Activated CD8-positive, alpha-beta memory T cell treated with anti-CD3 and anti-CD28 coated beads for 1 hour (primary cell): ENCODE measurements around the gene CYP4F22.
"Not testable (repeated sequence)": the region's sequence is repeated elsewhere in the genome, so short reads cannot be mapped to it uniquely, and the experiment has no call there.

Source experiments
- DNase-seq, 2 donors: peaks; one replicate each; pipeline ENCODE4 v3.0.0-alpha.2; 2020; ENCODE audit warnings: low read depth in 1 of 2; ENCODE audit errors: extremely low read depth in 1 of 2

The CYP4F22 gene

GRCh38 chr19:15533522-15533830, 25.2 kb downstream of the CYP4F22 start:
- not testable (repeated sequence) for DNase-seq

- no peak for DNase-seq
Observed at GRCh38 chr19:15534957-15535864, 26.9 kb downstream of the CYP4F22 start.

- no peak for DNase-seq
Observed at GRCh38 chr19:15536350-15536749, 28.0 kb downstream of the CYP4F22 start.

DNA sequence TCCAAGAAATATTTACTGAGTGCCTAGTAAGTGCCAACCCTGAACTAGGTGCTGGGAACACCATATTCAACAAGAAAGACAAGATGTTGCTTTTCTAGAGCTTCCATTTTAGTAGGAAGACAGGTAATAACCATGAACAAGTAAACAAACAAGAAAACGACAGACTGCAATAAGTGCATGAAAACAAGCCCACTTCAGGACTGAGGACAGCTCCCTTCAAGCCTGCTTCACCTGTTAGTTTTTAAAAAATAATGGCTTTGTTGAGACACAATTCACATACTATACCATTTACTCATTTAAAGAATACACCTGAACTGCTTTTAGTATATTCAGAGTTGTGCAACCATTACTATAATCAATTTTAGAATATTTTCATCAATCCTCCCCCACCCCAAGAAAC, 30.4 kb downstream of the CYP4F22 start:
- no peak for DNase-seq

- DNase-seq = no peak
Observed at GRCh38 chr19:15539638-15540037, 31.3 kb downstream of the CYP4F22 start.

DNA sequence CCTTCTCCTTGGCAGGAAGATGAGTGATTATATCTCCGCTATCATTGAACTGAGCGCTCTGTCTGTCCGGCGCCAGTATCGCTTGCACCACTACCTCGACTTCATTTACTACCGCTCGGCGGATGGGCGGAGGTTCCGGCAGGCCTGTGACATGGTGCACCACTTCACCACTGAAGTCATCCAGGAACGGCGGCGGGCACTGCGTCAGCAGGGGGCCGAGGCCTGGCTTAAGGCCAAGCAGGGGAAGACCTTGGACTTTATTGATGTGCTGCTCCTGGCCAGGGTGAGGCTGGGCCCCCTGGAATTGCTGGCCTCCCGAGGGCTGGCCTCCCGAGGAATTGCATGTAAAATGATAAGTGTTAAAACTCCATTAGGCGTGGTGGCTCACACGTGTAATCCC, 32.1 kb downstream of the CYP4F22 start:
- no peak for DNase-seq

DNA sequence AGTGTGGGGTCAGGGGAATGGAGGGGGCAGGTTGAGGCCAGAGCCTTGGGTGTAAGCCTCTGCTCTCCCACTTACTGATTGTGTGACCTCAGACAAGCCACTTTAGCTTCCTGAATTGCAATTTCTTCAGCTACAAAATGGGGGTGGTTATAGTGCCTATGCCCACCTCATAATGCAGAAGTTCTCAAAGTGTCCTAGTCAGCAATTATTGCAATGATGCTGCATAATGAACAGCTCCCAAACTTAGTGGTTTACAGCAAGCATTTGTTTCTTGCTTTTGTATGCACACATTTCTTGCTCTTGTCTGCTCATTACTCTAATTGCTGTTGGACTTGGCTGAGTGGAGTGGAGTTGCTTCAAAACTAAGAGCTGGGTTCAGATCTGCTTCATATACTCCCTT, 36.0 kb downstream of the CYP4F22 start:
- DNase-seq = no peak

- DNase-seq = no peak
Observed at GRCh38 chr19:15544970-15545369, 36.6 kb downstream of the CYP4F22 start.

GRCh38 chr19:15548648-15549047, 40.3 kb downstream of the CYP4F22 start:
- DNase-seq = no peak

DNA sequence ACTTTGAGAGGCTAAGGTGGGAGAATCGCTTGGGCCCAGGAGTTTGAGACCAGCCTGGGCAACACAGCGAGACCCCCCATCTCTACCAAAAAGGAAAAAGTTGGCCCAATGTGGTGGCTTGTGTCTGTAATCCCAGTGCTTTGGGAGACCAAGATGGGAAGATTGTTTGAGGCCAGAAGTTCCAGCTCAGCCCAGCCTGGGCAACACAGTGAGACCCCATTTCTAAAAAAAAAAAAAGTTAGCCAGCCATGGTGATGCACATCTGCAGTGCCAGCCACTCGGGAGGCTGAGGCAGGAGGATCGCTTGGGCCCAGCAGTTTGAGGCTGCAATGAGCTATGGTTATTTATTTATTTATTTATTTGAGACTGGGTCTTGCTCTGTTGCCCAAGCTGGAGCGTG, 41.3 kb downstream of the CYP4F22 start:
- no peak for DNase-seq

GRCh38 chr19:15550273-15550672, 41.9 kb downstream of the CYP4F22 start:
- DNase-seq = no peak

GRCh38 chr19:15550929-15551292, 42.6 kb downstream of the CYP4F22 start:
- DNase-seq = no peak

DNA sequence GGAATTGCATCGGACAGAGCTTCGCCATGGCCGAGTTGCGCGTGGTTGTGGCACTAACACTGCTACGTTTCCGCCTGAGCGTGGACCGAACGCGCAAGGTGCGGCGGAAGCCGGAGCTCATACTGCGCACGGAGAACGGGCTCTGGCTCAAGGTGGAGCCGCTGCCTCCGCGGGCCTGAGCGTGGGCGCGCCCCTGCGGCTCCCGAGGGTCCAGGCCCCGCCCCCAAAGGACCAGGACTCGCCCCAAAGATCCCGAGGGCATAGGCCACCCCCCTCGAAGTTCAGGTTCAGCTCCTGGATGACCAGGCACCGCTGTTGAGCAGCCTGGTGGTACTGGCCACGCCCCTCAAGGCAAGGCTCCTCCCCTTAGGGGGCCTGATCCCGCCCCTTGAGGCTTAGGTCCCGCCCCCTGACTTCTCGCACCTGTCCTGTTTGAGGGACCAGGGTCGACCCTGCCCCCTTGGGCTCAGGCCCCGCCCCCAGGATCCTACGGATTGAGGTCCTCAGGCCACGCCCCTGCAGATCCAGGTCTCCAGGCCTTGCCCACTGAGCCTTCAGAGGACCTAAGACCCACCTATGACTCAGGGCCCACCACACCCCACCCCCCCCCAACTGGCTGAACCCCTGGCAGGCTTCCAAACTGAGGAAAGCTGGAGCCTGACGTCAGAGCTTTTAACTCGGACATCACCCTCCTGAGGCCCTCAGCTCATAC, 43.1 kb downstream of the CYP4F22 start:
- peak in 1 of 2 donors; percentile 60 for DNase-seq

- no peak for DNase-seq
Observed at GRCh38 chr19:15555021-15555420, 46.7 kb downstream of the CYP4F22 start.

GRCh38 chr19:15555759-15556633, 47.7 kb downstream of the CYP4F22 start:
- DNase-seq = peak; percentile 90 to 93

- DNase-seq = no peak
Observed at GRCh38 chr19:15556634-15557181, 48.4 kb downstream of the CYP4F22 start.

DNA sequence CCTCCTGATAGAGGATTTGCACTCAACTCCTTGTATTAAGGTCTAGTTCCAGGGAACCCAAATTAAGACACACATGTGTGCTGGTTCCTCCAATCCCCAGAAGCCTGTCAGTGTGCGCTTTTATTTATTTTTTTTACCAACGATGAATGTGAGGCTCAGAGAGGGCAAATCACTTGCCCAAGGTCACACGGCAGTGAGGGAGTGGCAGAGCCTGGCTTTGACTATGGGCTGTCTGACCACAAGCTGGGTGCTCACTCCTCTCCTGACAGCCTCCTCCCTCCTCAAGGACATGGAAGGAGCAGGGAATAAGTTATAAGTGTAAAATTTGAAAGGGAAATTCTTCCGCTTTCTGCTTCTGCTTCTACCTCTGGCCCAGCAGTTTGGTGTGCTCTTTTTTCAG, 48.9 kb downstream of the CYP4F22 start:
- DNase-seq = no peak

- DNase-seq = no peak
Observed at GRCh38 chr19:15562145-15562544, 53.8 kb downstream of the CYP4F22 start.

DNA sequence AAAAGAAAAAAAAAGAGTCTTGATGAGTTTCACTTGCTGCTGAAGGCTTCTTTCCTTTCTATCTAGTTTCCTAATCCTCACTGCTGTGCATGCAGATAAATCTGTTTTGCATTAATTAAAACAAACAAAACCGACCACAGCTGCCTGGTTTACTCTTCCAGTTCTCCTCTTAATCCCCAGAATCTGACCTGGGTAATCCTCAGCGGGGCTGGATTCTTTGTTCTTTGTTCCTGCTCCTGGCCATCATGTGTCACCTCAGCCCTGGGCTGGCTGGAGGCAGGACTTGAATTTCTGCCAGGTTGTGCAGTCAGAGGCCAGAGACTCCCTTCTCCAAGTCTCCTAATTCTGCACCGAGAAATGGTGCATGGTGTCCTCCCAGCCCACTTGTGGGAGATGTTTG, 54.5 kb downstream of the CYP4F22 start:
- DNase-seq = no peak

DNA sequence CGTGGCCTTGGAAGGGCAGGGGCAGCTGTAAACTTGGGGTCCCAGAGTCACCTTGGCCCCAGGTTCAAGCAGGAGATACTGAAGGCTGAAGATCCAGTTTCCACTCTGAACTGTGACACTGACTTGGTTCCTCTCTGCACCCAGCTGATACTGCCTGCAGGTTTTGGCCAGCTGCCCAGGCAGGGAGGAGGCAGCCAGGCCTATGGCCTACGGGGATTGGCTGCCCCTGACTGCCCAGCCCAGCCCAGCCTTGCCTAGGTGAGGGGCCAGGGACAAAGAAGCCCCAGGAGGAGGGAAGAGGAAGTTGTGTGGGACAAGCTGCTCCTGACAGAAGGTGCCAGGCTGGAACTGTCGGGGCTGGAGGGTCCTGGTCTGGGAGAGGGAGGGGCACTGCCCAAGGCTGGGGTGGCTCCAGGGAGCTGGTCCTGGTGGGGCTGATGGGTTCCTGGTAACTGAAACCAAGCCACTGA, 55.0 kb downstream of the CYP4F22 start:
- no peak for DNase-seq

DNA sequence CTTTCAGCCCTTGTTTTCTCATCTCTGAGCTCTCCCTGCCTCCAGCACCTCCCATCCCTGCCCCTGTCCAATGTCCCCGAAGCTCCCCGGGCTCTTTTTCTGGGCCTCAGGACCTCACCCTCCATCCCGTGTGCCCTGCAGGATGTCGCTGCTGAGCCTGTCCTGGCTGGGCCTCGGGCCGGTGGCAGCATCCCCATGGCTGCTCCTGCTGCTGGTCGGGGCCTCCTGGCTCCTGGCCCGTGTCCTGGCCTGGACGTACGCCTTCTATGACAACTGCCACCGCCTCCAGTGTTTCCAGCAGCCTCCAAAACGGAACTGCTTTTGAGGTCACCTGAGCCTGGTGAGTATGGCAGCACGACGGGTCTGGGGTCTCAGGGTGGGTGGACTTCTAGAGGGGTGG, 55.6 kb downstream of the CYP4F22 start:
- DNase-seq = no peak
